GM18870 (cell line): ENCODE results near the gene SUN5.
"Not testable (repeated sequence)": the region's sequence is repeated elsewhere in the genome, so short reads cannot be mapped to it uniquely, and the experiment has no call there.

Source experiments
- ATAC-seq: cut with Tn5 transposase; IDR thresholded peaks from one replicate; pipeline ENCODE4 v1.9.1; 2021; ENCODE audit warnings: moderate library complexity; ENCODE audit not compliant: unreplicated experiment

The SUN5 gene

DNA sequence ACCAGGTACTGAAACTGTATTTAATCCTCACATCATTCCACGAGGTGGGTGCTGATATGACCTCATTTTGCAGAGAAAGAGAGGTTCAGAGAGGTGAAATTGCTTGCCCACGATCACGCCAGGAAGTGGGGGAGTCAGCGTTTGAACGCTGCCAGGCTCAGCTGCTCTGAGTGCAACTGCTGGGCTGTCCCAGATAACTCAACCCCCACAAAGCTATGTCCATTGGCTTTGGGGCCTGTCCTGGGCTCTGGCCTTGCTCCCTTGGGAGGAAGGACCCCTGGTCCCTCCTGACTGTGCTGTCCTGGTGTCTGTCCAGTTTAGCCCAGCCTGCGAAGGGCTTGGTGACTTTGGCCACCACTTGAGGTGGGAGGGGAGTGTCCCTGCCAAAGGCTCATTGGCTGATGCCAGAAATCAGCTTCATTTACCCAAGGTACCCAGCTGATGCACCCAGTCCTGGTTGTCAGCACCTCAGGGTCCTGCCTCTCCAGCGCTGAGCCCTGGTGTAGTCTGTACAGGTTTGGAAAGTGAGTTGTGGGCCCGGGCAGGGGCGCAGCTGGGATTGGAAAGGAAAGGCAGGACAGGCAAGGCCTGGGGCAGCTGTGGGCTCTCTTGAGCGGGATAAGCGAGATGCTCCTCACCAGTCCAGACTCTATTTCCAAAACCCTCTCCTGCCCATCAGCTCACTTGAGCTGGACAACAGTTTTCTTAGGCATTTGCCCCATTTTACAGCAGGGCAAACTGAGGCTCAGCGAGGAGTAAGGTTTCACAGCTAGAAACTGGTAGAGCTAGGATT, 38.5 kb downstream of the SUN5 start:
- ATAC-seq = no peak

GRCh38 chr20:32965115-32965514, 39.1 kb downstream of the SUN5 start:
- no peak for ATAC-seq

GRCh38 chr20:32964575-32964974, 39.7 kb downstream of the SUN5 start:
- no peak for ATAC-seq

DNA sequence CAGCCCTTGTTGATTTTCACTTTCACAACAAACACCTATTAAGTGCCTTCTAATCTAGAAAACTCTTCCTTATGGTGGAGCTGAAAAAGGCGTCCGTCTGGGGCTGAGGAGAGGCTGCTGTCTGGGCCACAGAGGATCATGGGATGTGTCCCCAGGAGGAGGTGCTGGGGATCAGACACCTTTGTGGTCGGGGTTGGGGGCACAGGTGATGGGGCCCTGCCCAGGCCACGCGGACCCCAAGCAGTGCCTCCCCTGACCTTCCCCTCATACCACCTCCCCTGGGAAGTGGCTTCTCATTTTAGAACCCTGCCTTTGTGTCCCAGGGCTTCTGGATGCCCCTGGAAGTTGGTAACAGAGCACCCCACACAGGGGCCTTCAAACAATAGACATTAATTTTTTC, 41.1 kb downstream of the SUN5 start:
- ATAC-seq = no peak

- not testable (repeated sequence) for ATAC-seq
Observed at GRCh38 chr20:32962646-32963045, 41.6 kb downstream of the SUN5 start.

GRCh38 chr20:32962053-32962452, 42.2 kb downstream of the SUN5 start:
- ATAC-seq = no peak

GRCh38 chr20:32960849-32961731, 43.1 kb downstream of the SUN5 start:
- no peak for ATAC-seq

- ATAC-seq = no peak
Observed at GRCh38 chr20:32960222-32960518, 44.1 kb downstream of the SUN5 start.

- no peak for ATAC-seq
Observed at GRCh38 chr20:32959351-32960221, 44.6 kb downstream of the SUN5 start.

- ATAC-seq = no peak
Observed at GRCh38 chr20:32958574-32958973, 45.7 kb downstream of the SUN5 start.

DNA sequence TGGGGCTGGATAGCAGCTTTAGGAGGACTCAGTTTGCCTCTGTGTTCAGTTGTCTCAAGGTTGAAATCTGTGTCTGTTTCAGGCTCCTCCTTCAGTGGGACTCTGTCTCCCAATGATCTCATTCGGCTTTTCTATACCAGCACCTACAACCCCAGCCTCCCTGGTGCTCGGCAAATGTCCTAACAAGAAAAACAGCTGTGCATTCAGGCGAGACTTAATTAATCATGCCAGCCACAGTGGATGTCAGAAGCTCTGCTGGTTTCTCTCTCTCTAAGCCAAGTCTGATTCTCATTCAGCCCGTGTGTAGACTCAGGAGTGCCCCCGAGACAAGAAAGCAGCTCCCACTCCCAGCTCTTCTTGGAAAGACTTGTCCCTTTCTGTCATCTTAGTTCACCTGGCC, 46.8 kb downstream of the SUN5 start:
- ATAC-seq = no peak

- ATAC-seq = not testable (repeated sequence)
Observed at GRCh38 chr20:32950539-32950938, 53.7 kb downstream of the SUN5 start.

DNA sequence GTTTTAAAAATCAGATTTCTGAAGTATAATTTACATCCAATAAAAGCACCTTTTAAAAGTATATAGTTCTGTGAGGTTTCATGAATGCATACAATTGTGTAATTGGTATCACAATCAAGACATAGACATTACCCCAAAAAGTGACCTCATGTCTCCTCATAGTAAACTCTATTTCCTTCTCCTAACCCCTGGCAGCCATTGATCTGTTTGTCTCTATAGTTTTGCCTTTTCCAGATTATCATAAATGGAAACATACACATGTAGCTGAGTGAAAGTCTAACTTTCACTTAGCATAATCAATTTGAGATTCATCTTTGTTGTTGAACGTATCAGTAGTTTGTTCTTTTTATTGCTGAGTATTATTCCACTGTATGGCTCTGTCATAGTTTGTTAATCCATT, 57.6 kb downstream of the SUN5 start:
- no peak for ATAC-seq

- no peak for ATAC-seq
Observed at GRCh38 chr20:32945710-32946221, 58.5 kb downstream of the SUN5 start.

GRCh38 chr20:32943490-32944052, 60.7 kb downstream of the SUN5 start:
- ATAC-seq = no peak

DNA sequence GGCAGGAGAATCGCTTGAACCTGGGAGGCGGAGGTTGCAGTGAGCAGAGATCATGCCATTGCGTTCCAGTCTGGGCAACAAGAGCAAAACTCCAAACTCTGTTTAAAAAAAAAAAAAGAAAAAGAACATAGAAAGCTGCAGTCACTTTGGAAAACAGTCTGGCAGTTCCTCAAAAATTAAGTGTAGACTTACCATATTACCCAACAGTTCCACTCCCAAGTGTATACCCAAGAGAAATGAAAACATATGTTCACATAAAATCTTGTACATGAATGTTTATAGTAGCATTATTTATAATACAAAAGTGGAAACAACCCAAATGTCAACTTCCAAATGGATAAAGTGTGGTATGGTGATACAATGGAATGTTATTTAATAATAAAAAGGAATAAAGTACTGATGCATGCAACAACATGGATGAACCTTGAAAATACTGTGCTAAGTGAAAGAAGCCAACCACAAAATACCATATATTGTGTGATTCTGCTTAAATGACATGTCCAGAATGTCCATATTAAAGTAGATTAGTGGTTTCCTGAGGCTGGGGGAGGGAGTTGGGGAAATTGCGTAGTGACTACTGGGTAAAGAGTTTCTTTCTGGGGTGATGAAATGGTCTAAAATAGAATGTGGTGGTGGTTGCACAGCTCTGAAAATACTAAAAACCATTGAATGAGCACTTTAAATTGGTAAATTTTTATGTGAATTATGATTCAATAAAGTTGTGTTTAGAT, 62.9 kb downstream of the SUN5 start:
- no peak for ATAC-seq

- ATAC-seq = no peak
Observed at GRCh38 chr20:32934580-32934979, 69.7 kb downstream of the SUN5 start.
